Activated naive CD8-positive, alpha-beta T cell treated with anti-CD3 and anti-CD28 coated beads, Interleukin-2, amount 10 ng/mL, durations not matched to agents 7 days and 5 days (primary cell): ENCODE measurements around the gene TCIRG1. TPM values are rescaled to one million over a fixed set of nuclear protein-coding genes. Genes with fewer than 3 reads are reported as not detected.

ENCODE experiments used
- ATAC-seq: fragments of 150-1000 bp; cut with Tn5 transposase; one replicate; pipeline ENCODE4 v1.10.0; 2021; ENCODE audit warnings: low read depth, moderate library complexity
- POLR2A ChIA-PET: fragments of 350-600 bp; sonication (Branson Sonifier 250); formaldehyde crosslinking; loops from one replicate; lab custom pipeline; 2021; ENCODE audit warnings: antibody characterized with exemption; lab: Charles Lee
- DNase-seq: peaks from one replicate; pipeline ENCODE4 v3.0.0; 2021
- H3K27ac Mint-ChIP-seq: one replicate; pipeline ENCODE4 v1.8.0; 2022; ENCODE audit warnings: mild to moderate bottlenecking, mixed read lengths
- H3K27me3 Mint-ChIP-seq: one replicate; pipeline ENCODE4 v1.8.0; 2022; ENCODE audit warnings: mild to moderate bottlenecking, moderate library complexity, mixed read lengths
- H3K36me3 Mint-ChIP-seq: one replicate; pipeline ENCODE4 v1.8.0; 2021; ENCODE audit warnings: mild to moderate bottlenecking, mixed read lengths
- H3K4me1 Mint-ChIP-seq: one replicate; pipeline ENCODE4 v1.8.0; 2021; ENCODE audit warnings: mixed read lengths
- H3K4me3 Mint-ChIP-seq: one replicate; pipeline ENCODE4 v1.8.0; 2022; ENCODE audit warnings: mild to moderate bottlenecking, moderate library complexity, mixed read lengths
- H3K9me3 Mint-ChIP-seq: one replicate; pipeline ENCODE4 v1.8.0; 2021; ENCODE audit warnings: mixed read lengths
- total RNA-seq, 2 experiments: library from RNA; stranded (reverse); gene quantifications; one replicate each; pipeline ENCODE4 v1.2.3, GENCODE V29; 2021

Gene TCIRG1
- total RNA-seq, 2 experiments from 2014 or later: 297 to 308 TPM

GRCh38 chr11:68009391-68010089 is 29.3 kb upstream of the TCIRG1 start:
- no peaks in the 10 kb centered on the region for H3K36me3 Mint-ChIP-seq
- no peak for DNase-seq
- peaks cover 3% of the 10 kb centered on the region for H3K27me3 Mint-ChIP-seq
- H3K9me3 Mint-ChIP-seq: no peaks in the 10 kb centered on the region
- peaks cover 16% of the 10 kb centered on the region for H3K4me1 Mint-ChIP-seq
- POLR2A ChIA-PET: no interaction called here
- H3K27ac Mint-ChIP-seq: peak overlapping the region; percentile 33
- ATAC-seq: no peak
- no peak overlapping the region for H3K4me3 Mint-ChIP-seq

DNA sequence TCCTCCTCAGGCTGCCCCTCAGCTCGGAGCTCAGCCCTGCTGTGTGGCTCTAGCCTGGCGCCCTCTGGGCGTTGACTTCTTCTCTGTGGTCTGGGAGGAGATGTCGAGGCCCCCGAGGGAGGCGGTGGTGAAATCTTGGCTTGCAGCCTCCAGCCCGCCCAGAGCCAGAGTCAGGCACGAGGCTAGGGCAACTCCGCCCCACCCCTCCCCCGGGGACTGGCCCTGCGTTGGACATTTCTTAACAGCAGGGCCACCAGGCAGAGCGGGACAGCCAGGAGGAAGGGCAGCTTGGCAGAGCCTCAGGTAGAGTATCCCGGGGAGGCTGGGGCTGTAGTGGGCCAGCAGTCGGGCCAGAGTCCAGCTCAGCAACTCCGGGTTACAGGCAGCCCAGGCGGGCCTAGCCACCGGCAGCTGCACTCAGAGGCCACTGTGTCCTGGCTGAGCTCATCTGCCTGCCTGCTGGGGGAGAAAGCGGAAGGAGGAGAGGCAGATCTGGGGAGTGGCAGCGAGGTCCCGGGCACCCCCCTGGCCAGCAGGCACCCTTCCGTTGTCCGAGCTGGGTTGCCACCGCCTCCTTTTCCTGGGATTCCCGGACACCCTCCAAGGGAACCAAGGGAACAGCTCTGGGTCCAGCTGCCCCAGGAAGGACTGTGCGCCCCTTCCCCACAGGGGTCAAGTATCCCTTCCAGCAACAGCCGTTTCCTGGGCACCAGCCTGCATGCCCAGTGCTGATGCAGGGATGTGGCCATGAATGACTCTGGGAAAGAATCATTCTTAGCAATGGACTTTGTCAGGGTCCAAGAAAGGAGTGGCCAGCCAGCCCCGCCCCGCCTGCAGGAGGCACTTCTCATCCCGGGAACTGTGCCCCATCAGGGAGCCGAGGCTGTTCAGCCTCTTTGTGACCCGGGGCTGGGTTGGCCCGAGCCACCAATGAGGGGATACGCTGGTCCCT is 28.5 kb upstream of the TCIRG1 start, which contains the start of gene ALDH3B1:
ALDH3B1 (plus strand) TSS at position 238 of the 952 bp plus-strand sequence. CDS start 4,971 bp downstream, outside the sequence.
- H3K4me1 Mint-ChIP-seq: peaks cover 13% of the 10 kb centered on the region
- no peaks in the 10 kb centered on the region for H3K36me3 Mint-ChIP-seq
- DNase-seq (no peak), ATAC-seq (peak; percentile 24)
- no peak within 1 kb of the TSS for H3K4me3 Mint-ChIP-seq
- H3K27me3 Mint-ChIP-seq: peaks cover 3% of the 10 kb centered on the region
- peak within 1 kb of the TSS; percentile 33 for H3K27ac Mint-ChIP-seq
- no peaks in the 10 kb centered on the region for H3K9me3 Mint-ChIP-seq
- POLR2A ChIA-PET: no interaction called here

- Mint-ChIP-seq H3K4me3 (no peak overlapping the region), H3K9me3 (no peaks in the 10 kb centered on the region), H3K27me3 (peaks cover 3% of the 10 kb centered on the region), H3K4me1 (peaks cover 13% of the 10 kb centered on the region), H3K36me3 (no peaks in the 10 kb centered on the region), H3K27ac (no peak overlapping the region)
- ATAC-seq (no peak), DNase-seq (no peak)
- POLR2A ChIA-PET: no interaction called here
Measured at GRCh38 chr11:68011051-68011943, 27.5 kb upstream of the TCIRG1 start.

DNA sequence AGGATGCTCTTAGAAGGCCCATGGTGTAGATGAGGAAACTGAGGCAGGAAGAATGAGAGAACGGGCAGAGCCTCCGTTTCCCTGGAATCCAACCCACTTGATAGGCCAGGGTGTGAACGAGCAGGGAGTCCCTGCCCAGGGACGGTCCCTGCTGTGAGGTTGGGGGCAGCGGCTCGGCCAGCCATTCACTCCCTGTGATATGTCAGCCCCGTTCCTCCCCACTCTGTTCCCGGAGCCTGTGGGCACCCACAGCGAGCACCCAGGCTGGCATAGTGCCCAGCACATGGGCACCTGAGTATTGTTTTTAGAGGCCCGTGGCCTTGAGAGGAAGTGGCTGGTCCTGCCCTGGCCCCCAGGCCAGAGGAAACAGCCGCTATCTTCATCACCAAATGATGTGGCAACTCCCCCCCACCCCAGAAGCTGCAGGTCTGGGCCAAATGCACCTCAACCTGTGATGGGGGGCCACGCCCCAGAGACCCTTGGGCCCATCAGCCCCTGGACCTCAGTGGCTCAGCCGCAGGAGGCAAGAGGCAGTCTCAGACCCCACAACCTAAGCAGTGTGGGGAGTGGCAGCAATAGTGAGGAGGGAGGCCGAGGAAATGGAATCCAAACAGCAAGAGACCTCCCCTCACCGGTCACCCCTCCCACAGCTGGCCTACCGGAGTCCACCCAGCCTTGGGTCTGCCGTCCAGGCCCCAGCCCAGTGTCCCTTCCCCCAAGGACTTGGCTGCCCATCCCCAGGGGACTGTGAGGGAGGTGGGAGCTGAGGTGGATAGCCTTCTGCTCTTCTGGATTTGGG is 26.6 kb upstream of the TCIRG1 start:
- Mint-ChIP-seq H3K4me1 (peaks cover 13% of the 10 kb centered on the region), H3K27me3 (peaks cover 3% of the 10 kb centered on the region), H3K9me3 (no peaks in the 10 kb centered on the region), H3K4me3 (no peak overlapping the region), H3K36me3 (no peaks in the 10 kb centered on the region), H3K27ac (no peak overlapping the region)
- ATAC-seq: no peak
- no peak for DNase-seq
- POLR2A ChIA-PET: no interaction called here

DNA sequence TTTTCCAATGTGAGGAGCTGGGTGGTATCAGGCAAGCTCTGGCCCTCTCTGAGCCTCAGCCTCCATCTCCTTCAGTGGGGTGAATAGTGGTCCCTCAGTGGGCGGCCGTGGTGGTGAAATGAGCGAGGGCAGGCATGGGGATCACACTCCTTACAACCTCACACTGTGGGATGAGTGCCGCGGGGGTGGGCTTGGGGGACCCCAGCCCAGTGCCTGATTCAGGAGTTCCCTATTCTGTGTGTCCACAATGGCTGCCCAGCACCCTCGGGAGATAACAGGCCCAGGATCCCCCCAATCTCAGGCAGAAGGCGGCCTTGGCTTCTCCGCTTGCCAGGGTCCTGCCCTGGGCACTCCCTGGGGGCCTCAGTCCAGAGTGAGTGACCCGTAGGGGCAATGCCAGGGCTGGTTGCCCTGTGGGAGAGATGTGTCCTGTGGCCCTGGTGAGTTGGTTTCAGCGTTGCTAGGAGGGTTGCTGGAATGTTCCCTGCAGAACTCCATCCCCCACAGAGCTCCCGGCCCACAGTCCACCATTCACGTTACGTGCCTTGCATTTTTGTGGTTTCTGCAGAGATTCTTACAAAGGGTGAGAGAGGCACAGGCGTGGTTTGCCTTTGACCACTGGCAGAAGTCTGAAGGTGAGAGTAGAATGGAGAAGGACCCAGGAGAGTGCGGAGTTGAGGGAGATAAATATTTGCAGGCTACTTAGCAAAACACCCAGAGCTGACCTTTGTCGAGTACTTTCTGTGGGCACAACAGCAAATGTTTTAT is 25.8 kb upstream of the TCIRG1 start:
- DNase-seq (no peak), ATAC-seq (no peak)
- POLR2A ChIA-PET: no interaction called here
- no peak overlapping the region for H3K27ac Mint-ChIP-seq
- H3K9me3 Mint-ChIP-seq: no peaks in the 10 kb centered on the region
- H3K27me3 Mint-ChIP-seq: peaks cover 3% of the 10 kb centered on the region
- no peaks in the 10 kb centered on the region for H3K36me3 Mint-ChIP-seq
- H3K4me1 Mint-ChIP-seq: peaks cover 13% of the 10 kb centered on the region
- no peak overlapping the region for H3K4me3 Mint-ChIP-seq

DNA sequence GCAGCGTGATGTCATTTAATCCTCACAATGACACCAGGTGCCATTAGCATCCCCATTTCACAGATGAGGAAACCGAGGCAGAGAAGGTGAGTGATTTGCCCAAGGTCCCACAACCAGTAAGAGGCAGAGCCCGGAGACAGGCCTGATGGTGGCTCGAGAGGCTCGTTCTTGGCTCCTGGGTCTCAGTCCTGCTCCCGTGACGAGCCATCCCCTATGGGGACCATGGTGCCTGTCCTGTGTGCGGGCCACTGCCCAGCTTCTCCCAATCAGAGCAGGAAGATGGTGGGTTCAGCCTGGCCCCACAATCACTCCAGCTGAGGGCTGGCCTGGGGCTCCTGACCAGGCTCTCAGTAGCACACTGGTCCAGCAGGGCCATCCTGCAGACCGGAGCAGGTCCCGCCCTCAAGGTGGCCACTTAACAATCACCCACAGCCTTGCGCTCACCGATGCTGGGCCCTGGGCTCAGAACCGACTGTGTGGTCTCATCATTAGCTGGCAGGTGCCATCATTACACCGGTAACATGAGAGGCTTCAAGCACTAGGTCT is 25.1 kb upstream of the TCIRG1 start:
- H3K27ac Mint-ChIP-seq: no peak overlapping the region
- peaks cover 12% of the 10 kb centered on the region for H3K4me1 Mint-ChIP-seq
- DNase-seq: no peak
- peaks cover 3% of the 10 kb centered on the region for H3K27me3 Mint-ChIP-seq
- no peaks in the 10 kb centered on the region for H3K36me3 Mint-ChIP-seq
- H3K9me3 Mint-ChIP-seq: no peaks in the 10 kb centered on the region
- ATAC-seq: no peak
- H3K4me3 Mint-ChIP-seq: no peak overlapping the region
- POLR2A ChIA-PET: no interaction called here

DNA sequence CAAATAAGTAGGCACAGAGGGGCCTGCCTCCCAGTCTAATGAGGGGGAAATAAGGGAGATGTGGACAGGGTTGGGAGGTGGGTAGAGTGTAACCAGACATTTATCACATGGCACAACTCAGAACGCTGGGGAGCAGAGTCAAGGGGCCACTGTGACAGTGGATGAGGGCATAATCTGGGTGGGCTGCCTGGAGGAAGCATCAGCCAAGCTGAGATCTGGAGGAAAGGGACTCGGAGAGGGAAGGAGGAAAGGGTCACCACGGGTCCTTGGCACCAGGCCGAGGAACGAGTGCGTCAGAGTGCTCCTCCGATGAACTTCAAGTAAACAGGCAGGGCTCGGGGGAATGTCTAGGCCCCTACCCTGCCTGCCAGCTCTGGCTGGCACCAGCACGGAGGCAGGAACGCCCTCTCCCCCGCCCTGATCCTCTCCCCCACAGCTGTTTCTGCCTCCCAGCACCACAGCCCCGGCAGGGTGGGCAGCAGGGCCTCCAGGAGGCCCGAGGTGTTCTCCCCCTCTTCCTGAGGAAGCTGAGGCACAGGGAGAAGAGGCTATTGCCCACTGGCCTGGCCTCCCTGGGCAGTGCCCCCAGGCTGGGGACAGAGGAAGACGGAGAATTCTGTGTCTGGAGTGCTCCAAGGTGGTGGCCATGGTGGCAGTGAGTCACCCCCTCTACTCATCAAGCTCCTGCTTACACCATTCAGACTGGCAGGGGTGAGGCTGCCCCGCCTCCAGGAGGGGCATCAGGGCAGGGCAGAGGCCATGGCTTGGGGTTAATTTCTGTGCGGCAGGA is 24.5 kb upstream of the TCIRG1 start:
- H3K27me3 Mint-ChIP-seq: peaks cover 3% of the 10 kb centered on the region
- ATAC-seq: peak; percentile 23
- POLR2A ChIA-PET: no interaction called here
- no peaks in the 10 kb centered on the region for H3K9me3 Mint-ChIP-seq
- H3K4me1 Mint-ChIP-seq: peaks cover 7% of the 10 kb centered on the region
- H3K4me3 Mint-ChIP-seq: no peak overlapping the region
- no peak for DNase-seq
- H3K27ac Mint-ChIP-seq: no peak overlapping the region
- H3K36me3 Mint-ChIP-seq: no peaks in the 10 kb centered on the region

DNA sequence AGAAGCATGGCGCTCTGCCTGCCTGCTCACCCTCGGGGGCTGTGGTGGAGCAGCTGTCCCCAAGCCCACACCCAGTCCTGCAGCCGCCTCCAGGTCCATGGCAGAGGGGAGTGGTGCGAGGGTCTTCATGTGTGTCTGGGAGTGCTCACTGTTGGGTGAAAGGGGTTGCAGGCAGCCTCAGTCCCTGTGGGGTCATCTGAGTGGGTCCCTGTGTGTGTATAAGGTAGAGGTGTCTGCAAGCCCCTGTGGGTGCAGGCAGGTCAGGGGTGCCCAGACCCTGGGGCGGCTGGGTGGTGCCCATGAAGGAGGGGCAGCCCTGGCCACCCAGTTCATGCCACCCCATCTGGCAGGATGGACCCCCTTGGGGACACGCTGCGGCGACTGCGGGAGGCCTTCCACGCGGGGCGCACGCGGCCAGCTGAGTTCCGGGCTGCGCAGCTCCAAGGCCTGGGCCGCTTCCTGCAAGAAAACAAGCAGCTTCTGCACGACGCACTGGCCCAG is 23.8 kb upstream of the TCIRG1 start:
- Mint-ChIP-seq H3K4me1 (peaks cover 1% of the 10 kb centered on the region), H3K36me3 (no peaks in the 10 kb centered on the region), H3K27ac (no peak overlapping the region), H3K9me3 (no peaks in the 10 kb centered on the region), H3K4me3 (no peak overlapping the region), H3K27me3 (peaks cover 3% of the 10 kb centered on the region)
- ATAC-seq (no peak), DNase-seq (no peak)
- POLR2A ChIA-PET: no interaction called here

- POLR2A ChIA-PET: no interaction called here
Measured at GRCh38 chr11:68015467-68015866, 23.4 kb upstream of the TCIRG1 start.

DNA sequence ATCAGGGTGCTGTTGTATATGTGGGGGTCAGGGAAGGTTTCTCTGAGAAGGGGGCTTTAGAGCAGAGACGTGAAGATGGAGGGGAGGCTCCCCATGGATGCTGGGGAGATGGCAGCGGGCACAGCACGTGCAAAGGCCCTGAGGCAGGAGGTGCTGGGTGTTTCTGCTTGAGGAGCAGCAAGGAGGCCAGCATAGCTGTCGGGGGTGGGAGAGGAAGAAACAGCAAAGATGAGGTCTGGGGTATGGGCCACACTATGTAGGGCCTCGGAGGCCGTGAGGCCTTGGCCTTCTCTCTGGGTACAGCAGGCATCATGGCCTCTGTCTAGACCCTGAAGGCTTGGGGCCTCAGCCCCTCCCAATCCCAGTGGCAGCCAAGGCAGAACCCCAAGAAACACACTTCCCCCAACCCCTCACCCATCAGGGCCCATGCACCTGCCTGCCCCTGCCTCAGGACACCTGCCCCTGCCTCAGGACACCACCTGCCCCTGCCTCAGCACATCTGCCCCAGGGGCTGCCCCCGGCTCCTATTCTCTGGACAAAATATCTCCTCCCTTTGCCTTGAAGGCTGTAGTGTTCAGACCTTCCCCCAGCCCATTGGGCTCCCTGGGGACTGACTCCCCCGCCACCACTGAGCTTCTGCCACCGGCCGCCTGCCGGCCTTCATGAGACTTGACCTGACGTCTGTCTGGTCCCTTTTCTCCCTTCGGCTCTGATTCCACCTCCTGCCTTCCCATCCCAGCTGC is 22.5 kb upstream of the TCIRG1 start:
- ATAC-seq (no peak), DNase-seq (no peak)
- H3K9me3 Mint-ChIP-seq: no peaks in the 10 kb centered on the region
- POLR2A ChIA-PET: no interaction called here
- no peaks in the 10 kb centered on the region for H3K4me1 Mint-ChIP-seq
- H3K27ac Mint-ChIP-seq: no peak overlapping the region
- H3K27me3 Mint-ChIP-seq: peaks cover 3% of the 10 kb centered on the region
- H3K4me3 Mint-ChIP-seq: no peak overlapping the region
- H3K36me3 Mint-ChIP-seq: no peaks in the 10 kb centered on the region

More at GRCh38 chr11:68015467-68015866, 23.4 kb upstream of the TCIRG1 start:
- no peaks in the 10 kb centered on the region for H3K36me3 Mint-ChIP-seq
- H3K9me3 Mint-ChIP-seq: no peaks in the 10 kb centered on the region
- ATAC-seq: no peak
- no peak overlapping the region for H3K4me3 Mint-ChIP-seq
- no peak overlapping the region for H3K27ac Mint-ChIP-seq
- DNase-seq: no peak
- no peaks in the 10 kb centered on the region for H3K4me1 Mint-ChIP-seq
- peaks cover 3% of the 10 kb centered on the region for H3K27me3 Mint-ChIP-seq
